Fibroblast of skin of right quadriceps (primary cell): Measurements from ENCODE around the gene MTMR3.
"Not testable (repeated sequence)": the region's sequence is repeated elsewhere in the genome, so short reads cannot be mapped to it uniquely, and the experiment has no call there.

Experiments used
- DNase-seq: peaks from one replicate; pipeline ENCODE4 v3.0.0-alpha.2; 2013

The MTMR3 gene

DNA sequence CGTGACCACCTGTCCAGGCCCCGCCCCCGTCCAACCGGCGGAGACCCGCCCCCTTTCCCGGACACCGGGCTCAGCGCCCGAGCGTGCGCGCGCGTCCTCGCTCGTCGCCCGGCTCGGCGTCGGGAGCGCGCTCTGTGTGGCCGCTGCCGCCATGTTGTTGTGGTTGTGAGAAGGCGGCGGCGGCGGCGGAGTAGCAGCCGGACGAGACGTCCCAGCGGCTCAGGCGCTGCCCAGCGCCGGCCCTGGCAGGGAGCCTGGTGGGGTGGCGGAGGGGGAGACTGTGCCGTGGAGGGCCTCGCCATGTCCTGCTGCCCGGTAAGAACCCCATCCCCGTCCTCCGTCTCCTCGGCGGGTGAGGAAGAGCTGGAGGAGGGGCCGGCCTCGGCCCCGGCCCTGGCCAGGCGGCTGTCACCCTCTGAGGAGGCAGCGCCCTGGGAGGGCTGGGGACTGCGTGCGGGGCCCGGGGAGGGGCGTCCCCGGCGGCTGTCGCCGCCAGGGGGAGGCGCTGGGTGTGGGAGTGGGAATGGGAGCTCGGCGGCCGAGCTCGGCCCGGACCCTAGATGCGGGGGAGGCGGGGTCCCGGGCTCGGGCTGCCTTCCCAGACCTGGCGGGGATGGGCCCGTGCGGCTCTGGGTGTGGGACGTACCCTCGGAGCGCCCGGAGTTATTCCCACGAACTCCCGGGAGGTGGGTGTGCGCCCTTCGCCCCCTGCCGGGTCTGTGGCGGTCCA, at the start of gene MTMR3:
TSS of gene MTMR3 (plus strand) at position 130 of the 730 bp plus-strand sequence. CDS start 87,886 bp downstream, outside the sequence.
- DNase-seq: peak; percentile 90

DNA sequence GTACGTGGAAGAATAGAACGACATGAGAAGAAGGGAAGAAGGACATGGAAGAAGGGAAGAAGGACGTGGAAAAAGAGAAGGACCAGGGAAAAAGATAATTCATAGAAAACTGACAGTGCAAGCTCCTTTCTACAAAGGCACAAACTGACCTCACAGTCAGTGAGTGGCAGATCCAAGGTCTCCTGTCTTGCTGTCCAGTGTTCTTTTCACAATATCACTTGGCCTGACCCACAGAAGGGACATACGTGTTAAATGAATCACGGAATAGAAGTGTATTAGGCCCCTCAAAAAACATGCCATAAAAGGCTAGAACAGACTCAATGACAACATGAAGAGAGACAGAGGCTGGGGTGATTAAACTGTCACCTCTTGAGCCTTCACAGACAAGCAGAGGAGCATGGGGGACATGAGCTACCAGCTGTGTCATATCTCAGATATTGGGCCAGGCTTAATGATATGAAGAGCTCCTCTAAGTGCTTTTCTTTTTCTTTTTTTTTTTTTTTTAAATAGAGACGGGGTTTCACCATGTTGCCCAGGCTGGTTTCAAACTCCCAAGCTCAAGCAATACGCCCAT, 49.5 kb upstream of the MTMR3 start:
- no peak for DNase-seq

DNA sequence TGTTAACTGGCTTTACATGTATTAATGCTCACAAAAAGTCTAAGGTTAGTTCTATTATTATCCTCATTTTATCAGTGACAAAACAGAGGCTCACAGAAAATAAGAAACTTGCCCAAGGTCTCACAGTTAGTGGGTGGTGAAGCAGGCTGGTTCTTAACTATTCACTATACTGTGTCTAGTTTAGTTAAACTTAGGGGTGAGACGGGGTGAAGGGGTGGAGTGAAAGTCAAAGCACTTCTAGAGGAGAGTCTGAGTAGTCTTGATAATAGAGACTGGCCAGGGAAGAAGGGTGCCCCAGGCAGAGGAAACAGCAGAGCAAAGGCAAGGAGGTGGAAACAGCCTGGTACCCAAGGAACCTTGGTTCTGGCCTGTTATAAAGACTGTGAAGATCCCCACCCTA, 48.9 kb upstream of the MTMR3 start:
- no peak for DNase-seq

DNA sequence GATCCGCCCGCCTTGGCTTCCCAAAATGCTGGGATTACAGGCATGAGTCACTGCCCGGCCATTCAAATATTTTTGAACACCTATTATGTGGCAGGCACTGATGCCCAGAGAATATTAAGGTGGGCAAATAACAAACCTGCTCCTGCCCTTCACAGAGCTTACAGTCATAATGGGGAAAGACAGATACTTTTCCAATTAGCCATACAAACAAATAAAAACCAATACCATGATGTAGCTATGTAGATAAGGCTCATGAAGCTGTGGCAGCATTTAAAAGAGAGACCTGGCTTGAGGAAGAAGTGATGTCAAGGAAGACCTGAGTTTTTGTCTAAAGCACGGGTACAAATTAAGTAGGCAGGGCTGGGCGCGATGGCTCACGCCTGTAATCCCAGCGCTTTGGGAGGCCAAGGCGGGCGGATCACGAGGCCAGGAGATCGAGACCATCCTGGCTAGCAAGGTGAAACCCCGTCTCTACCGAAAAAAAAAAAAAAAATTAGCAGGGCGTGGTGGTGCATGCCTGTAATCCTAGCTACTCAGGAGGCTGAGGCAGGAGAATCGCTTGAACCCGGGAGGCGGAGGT, 46.1 kb upstream of the MTMR3 start:
- not testable (repeated sequence) for DNase-seq

DNA sequence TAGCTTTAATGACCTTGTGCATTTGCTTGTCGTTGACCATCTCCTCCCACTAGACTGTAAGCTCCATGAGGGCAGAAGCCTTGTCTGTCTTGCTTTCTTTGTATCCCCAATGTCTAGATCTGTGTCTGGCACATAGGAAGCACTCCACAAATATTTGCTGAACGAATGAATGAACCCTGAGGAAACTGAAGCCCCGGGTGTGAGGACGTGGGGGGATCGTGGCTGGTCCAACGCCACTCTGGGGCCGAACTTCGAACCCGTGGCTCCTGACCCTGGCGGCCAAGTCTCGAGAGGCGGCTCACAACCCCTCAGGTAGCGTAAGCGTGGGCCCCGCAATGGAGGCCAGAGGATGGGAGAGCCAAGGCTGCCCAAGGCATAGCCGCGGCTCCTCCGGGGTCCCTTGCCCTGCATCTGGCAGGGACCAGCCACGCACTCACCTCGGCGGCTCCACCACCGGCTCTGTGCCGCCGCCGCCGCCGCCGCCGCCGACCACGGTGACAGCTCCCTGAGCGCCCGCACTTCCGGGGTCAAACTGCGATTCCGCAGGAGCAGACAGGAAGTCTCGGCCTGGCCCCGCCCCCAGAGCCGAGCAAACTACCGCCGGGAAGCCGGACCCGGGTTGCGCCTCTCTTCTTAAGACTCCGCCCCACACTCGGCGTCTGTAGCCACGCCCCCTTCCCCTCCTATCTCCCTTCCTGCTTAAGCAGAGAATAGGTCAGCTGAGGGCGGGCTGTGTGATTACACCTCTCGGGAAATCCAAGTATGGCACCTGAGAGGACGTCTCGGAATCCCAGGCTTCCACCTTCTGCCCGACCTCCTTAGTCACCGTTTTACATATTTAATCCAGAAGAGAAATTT, 45.0 kb upstream of the MTMR3 start, which contains the start of gene ASCC2:
TSS of gene ASCC2 (minus strand) at position 534 of the 858 bp plus-strand sequence. CDS start 5,949 bp downstream, outside the sequence.
- peak; percentile 94 for DNase-seq

DNA sequence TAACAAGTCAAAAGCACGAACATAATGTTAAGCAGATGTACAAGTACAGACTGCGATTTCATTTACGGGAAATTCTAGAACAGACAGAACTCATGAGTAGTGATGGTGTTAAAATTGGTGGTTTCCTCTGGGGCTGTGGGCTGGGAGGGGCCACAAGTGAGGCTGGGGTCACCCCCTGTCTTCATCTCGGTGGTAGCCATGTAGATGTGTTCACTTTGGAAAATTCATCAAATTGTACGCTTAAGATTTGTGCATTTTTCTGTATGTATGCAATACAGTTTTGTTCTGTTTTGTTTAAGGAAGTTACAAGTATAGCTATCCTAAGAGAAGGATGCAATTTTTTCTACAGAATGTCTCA, 44.4 kb upstream of the MTMR3 start:
- DNase-seq: no peak

DNA sequence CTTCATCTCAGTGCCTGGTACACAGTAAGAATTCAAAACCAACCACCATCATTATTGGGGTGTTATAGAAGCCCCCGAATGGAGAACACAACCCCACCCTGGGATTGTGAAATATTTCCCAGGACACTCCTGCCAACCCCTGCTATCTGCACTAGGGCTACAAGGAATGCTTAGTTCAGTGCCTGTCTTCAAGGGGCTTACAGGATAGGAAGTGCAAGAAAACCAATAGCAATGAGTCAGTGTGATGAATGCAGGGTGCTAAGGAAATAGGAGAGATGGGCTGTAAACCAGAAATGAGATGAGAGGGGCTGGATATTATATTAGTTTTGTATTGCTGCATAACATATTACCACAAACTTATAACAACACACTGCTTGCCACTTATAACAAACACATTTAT, 43.9 kb upstream of the MTMR3 start:
- DNase-seq: no peak

DNA sequence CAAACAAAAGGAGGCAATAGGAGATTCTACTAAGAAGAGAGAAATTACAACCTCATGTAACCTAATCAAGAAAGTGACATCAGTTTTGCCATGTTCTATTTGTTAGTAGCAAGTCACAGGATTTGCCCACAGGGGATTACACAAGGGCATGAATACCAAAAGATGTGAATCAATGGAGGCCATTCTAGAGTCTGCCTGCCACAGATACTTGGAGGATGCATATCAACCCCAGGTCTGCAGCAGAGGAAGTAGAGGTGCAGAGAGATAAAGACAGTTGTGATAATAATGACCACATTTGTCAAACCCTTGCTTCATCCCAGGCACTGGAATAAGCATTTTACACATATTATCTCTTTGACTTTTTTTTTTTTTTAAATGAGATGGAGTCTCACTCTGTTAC, 42.5 kb upstream of the MTMR3 start:
- no peak for DNase-seq

DNA sequence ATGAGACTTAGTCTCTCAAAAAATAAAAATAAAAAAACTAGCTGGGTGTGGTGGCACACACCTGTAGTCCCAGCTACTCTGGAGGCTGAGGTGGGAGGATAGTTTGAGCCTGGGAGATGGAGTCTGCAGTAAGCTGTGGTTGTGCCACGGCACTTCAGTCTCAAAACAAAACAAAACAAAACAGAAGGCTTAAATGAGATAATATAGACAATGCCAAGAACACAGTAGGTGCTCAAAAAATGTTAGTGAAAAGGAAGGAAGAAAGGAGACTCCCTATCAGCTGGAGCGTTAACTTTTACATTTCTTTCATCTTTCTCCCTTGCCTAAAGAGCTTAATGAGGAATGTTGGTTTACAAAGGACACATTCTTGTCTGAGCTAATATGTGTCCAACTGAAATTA, 40.8 kb upstream of the MTMR3 start:
- no peak for DNase-seq

DNA sequence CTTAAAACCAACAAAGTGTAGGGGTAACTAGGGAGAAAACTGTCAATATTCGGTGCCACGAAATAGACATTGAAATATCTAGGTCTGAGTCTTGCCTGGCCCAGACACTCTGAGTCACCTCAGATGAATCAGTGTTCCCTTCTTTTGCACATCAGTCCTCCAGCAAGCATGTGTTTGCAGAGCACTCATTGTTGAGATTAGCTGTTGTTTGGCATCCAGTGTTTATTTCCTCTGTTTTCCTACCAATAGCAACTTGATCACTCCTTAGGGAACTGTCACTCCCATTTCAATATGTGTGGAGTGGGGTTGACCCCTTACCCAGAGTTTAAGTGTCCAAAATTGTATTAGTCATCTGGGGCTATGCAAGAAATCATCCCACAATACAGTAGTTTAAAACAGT, 40.2 kb upstream of the MTMR3 start:
- peak; percentile 82 for DNase-seq

DNA sequence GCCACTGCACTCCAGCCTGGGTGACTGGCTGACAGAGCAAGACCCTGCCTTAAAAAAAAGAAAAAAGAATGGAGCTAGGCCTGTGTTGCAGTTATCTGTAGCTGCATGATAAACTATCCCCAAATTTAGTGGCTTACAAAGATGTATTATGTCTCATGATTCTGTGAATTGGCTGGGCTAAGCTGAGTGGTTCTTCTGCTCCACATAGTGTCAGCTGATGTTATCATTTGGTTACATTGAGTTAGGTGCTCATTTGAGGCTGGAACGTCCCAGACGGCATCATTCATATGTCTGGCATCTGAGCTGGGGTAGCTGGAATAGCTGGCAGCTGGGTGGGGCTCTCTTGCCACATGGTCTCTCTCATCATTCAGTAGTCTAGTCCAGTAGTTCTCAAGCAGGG, 36.7 kb upstream of the MTMR3 start:
- no peak for DNase-seq

DNA sequence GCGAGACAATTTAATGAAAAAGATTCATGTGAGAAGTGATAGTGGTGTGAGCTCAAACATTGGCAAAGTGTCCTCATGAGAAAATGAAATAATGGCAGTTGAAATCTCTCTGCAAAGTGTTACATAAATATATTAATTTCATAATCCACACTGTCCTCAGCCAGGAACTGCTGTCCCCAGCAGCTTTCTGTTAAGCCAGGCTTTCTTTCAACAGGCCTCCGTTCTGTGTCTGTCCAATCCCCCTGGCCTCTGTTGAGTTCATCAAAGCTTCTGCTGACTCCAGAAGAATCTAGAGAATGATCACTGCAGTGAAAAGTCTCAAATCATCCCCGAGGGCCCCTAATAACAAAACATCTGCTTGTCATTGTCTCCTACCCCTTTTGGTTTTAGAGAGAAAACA, 34.9 kb upstream of the MTMR3 start:
- no peak for DNase-seq

DNA sequence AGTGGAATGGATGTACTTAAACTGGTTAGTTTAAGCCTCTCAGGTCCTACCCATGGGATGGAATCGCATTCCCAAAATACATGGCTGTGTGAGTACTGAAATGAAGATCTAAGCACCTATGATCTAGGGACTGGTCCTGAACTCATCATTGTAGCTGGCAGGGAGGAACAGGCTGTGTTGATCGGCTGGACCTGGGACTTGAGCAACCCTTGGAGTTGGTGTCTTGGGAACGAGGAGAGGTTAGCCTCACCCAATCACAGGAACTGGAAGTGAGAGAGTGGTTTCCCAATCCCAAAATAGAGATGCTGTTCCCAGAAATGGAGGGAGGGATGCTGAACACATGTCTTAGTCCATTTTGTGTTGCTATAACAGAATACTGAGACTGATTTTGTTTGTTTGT, 28.5 kb upstream of the MTMR3 start:
- no peak for DNase-seq

DNA sequence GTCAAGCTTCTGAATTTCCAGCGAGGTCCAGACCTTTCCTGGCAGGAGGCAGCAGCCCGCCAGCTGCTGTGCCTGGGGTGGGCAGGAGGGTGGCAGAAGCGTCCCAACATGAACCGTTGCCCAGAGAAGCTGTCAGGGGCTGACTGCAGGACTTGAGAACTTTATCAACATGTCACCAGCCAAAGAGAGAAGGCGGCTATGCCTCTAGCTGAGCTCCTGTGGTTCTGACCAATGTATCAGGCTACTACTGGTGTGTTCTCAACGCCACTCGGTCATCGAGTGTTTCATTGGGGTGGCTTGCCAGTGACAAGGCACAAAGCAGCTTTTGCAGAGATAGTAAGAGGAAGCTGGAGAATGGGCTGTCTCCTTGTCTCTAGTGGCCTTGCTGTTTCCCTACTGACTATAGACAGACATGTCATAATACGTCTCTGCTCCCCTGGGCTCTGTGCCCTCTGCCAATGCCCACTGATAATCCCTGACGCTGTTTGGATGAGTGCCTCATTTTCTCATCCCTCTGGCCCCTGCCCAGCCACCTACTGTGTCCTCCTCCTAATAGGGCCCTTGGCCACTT, 27.3 kb upstream of the MTMR3 start:
- DNase-seq: no peak

DNA sequence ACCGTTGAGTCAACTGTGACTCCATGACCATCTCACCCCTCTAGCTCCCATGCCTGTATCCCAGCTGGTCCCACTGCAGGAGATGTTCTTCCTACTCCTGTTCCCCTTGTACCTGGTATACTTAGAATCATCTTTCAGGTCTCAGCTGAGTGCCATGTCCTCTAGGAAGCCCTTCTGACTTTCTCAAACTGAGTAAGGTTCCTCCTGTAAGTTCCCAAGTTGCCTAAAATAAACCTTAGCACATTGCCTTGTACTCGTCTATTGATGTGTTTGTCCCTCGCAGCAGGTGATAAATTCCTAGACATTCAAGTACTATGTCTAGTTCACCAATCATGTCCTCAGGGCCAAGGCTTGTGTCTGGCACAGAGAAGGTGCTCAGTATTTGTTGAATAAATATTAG, 26.5 kb upstream of the MTMR3 start:
- no peak for DNase-seq

DNA sequence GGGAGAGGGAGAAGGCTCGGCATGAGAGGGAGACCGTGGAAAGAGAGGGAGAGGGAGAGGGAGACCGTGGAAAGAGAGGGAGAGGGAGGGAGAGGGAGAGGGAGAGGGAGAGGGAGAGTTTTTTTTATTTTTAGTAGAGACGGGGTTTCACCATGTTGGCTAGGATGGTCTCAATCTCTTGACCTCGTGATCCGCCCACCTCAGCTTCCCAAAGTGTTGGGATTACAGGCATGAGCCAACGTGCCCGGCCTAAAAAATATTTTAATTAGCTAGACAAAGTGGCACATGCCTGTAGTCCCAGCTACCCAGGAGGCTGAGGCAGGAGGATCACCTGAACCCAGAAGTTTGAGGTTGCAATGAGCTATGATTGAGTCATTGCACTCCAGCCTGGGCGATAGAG, 23.9 kb upstream of the MTMR3 start:
- not testable (repeated sequence) for DNase-seq

DNA sequence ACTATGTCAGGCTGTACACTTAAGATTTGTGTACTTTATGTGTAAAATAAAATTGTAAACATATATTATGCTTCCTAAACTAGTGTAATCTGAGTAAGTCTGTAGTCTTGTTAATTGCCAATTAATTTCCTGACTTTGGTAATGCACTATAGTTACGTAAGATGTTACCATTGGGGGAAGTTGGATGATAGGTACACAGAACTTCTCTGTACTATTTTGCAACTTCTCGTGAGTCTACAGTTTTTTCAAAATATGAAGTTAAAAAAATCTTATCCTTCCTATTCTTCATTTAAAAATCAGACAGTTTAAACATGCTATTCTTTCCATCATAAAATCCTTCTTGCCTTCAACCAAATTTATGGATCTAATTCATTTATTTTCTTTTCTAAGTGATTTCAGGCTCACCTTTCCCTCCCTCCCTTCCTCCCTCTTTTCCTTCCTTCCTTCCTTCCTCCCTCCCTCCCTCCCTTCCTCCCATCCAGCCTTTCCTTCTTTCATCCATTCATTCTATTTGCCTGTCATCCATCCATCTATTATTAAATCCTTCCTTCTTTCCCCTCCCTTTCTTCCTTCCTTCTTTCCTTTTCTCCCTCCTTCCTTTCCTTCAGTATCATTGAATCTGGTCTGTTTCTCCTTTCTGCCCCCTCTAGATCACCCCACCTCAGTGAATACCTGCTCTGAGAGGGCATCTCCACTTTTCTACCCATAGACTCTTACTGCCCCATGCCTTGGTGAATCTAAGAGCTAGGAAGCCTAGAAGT, 22.8 kb upstream of the MTMR3 start:
- no peak for DNase-seq

DNA sequence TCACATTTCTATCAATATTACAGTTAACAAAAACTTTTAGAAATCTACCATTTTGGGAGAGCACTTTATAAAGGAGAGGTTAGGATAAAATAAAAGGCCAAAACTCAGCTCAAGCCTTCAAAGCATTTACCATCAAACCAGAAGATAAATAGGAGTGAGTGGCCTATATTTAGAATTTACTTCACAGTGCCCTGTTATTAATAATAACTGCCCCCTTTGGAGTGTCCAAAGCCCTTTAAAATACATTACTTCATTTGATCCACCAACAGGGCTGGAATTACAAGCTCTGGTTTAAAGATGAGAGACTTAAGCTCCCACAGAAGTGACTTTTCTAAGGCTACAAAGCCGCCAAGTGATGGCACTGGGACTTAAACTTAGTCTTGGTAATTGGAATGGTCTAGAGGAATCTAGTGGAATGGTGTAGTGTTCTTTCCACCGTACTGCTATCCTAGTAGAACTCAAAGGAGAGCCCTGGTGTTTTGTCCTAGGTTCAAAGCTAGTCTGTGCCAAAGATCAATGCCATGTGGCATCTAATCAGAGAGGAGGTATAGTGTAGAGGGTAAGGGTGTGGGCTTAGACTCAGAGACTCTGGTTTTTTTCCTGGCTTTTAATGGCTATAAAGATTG, 21.2 kb upstream of the MTMR3 start:
- DNase-seq: no peak

DNA sequence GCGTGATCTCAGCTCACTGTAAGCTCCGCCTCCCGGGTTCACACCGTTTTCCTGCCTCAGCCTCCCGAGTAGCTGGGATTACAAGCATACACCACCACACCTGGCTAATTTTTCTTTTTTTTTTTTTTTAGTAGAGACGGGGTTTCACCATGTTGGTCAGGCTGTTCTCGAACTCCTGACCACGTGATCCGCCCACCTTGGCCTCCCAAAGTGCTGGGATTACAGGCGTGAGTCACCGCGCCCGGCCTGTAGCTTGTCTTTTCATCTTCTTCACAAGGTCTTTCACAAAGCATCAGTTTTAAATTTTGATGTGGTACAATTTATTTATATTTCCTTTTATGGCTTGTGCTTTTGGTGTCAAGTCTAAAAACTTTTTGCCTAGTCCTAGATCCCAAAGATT, 17.4 kb upstream of the MTMR3 start:
- DNase-seq: not testable (repeated sequence)

DNA sequence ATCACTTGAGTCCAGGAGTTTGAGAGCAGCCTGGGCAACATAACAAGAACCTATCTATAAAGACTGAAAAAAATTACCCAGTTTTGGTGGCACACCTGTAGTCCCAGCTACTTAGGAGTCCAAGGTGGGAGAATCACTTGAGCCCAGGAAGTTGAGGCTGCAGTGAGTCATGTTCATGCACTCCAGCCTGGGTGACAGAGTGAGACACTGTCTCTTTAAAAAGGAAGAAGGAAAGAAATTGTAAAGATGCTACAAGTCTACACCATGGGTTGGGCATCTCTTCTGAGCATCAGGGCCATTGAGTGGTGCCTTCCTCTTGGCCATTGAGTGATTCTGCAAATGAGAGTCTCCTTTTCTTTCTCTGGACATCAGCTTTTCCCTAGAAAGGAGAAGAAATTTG, 15.7 kb upstream of the MTMR3 start:
- no peak for DNase-seq

DNA sequence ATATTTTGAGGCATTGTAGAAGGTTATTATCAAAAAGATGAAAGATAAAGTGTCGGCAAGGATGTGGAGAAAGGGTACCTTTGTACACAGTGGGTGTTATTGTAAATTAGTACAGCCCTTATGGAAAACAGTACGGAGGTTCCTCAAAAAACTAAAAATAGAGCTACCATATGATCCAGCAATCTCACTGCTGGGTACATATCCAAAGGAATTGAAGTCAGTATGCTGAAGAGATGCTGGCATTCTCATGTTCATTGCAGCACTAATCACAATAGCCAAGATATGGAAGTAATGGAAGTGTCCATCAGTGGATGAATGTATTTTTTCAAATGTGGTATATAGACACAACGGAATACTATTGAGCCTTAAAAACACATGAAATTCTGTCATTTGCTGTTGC, 15.1 kb upstream of the MTMR3 start:
- no peak for DNase-seq

DNA sequence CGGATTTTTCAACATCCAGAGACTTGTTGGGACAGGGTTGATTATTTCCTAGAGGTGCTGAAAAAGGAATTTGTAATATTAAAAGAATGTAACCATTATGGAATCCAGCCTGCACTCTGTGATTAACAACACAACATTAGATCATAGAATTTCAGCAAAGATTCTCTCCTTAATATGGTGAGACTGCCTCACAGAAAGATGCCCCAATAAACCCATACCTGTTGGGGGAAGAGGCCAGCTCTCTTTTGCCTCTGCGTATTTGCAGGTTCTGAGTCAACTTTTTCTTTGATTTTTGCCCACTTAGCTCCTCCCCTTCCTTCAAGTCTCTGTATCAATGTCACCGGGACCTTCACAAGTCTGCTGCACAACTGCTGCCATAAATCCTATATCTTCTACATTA, 12.4 kb upstream of the MTMR3 start:
- peak; percentile 30 for DNase-seq
